Endothelial cell of umbilical vein (primary cell): ENCODE measurements around the gene KRTAP10-9.

ENCODE experiments used
- CTCF ChIP-seq, 2 donors: IDR thresholded peaks; 1 replicate in 1 of 2; 2 replicates in 1 of 2; pipeline ENCODE4 v1.5.1; 2011; ENCODE audit warnings: low read length in 2 of 2, mild to moderate bottlenecking in 2 of 2, moderate library complexity in 2 of 2, control low read depth in 1 of 2, inconsistent platforms in 1 of 2, low read depth in 1 of 2; ENCODE audit not compliant: insufficient read depth in 1 of 2; ENCODE audit errors: extremely low read depth in 1 of 2
- EZH2 ChIP-seq: IDR thresholded peaks from 2 replicates; pipeline ENCODE4 v1.6.1; 2012; ENCODE audit warnings: borderline replicate concordance, low read depth, mild to moderate bottlenecking, moderate library complexity, low read length, inconsistent platforms; ENCODE audit not compliant: severe bottlenecking
- FOS ChIP-seq: IDR thresholded peaks from 2 replicates; pipeline ENCODE4 v1.6.1; 2011; ENCODE audit warnings: mild to moderate bottlenecking, low read length, moderate library complexity, borderline replicate concordance; ENCODE audit not compliant: insufficient read depth
- GATA2 ChIP-seq: IDR thresholded peaks from 2 replicates; pipeline ENCODE4 v1.7.0; 2011; ENCODE audit warnings: low read depth, mild to moderate bottlenecking, moderate library complexity, mixed read lengths, low read length; ENCODE audit not compliant: insufficient read length, insufficient read depth
- JUN ChIP-seq: IDR thresholded peaks from 2 replicates; pipeline ENCODE4 v1.6.1; 2011; ENCODE audit warnings: borderline replicate concordance, low read depth; ENCODE audit not compliant: insufficient read length, insufficient read depth
- MYC ChIP-seq: IDR thresholded peaks from one replicate; pipeline ENCODE4 v1.6.1; 2011; ENCODE audit warnings: mild to moderate bottlenecking, low read depth, low read length
- POLR2A ChIP-seq: IDR thresholded peaks from 2 replicates; pipeline ENCODE4 v1.6.1; 2012; ENCODE audit warnings: low read depth, mild to moderate bottlenecking, control low read depth, low read length
- POLR2AphosphoS5 ChIP-seq: IDR thresholded peaks from 2 replicates; pipeline ENCODE4 v1.6.1; 2012; ENCODE audit warnings: low read depth, mild to moderate bottlenecking, control low read depth, low read length, moderate library complexity; ENCODE audit not compliant: insufficient read depth
- TF ChIP-seq, protein P1 (sequence below): IDR thresholded peaks from 2 replicates; pipeline ENCODE4 v1.6.1; 2011; ENCODE audit not compliant: insufficient read depth, insufficient read length

DNA sequence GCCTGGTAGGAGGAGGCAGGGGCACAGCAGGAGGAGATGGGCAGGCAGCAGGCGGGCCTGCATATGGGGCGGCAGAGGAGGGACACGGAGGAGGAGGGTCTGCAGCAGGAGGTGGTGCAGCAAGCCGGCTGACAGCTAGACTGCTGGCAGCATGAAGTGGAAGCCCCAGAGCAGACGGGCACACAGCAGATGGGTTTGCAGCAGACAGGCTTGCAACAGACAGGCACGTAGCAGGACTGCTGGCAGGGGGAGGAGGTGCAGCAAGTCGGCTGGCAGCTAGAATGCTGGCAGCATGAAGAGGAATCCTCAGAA, 47.1 kb upstream of the KRTAP10-9 start:
- no peak for TF ChIP-seq CTCF (IDR thresholded peaks at IDR 0.05; ENCODE audit: extremely low read depth in 1 of 2, insufficient read depth in 1 of 2, low read depth in 1 of 2, low read length in 2 of 2)
- no peak for TF ChIP-seq EZH2
- TF ChIP-seq, protein P1, sequence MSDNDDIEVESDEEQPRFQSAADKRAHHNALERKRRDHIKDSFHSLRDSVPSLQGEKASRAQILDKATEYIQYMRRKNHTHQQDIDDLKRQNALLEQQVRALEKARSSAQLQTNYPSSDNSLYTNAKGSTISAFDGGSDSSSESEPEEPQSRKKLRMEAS, result no peak
- TF ChIP-seq POLR2A, result no peak
- TF ChIP-seq POLR2AphosphoS5, result no peak
- no peak for TF ChIP-seq GATA2
- no peak for TF ChIP-seq JUN
- no peak for TF ChIP-seq MYC
- TF ChIP-seq FOS, result no peak
